Natural killer cell treated with Interleukin-12 subunit alpha and Interleukin-12 subunit beta and Interleukin-15 and Interleukin-18, amount 100 ng/mL, for 72 hours (primary cell): ENCODE results near the gene KRABD2.
"Not testable (repeated sequence)": the region's sequence is repeated elsewhere in the genome, so short reads cannot be mapped to it uniquely, and the experiment has no call there.

Source experiments
- ATAC-seq, 2 donors: fragments of 150-1000 bp; cut with Tn5 transposase in 1 of 2; sonication (Bioruptor Pico), chemical (Tn5 transposase) in 1 of 2; 2 replicates each; pipeline ENCODE4 v1.10.0; 2021
- DNase-seq: peaks from one replicate; pipeline ENCODE4 v3.0.0; 2022; ENCODE audit warnings: low spot score
- H3K27ac Mint-ChIP-seq, 2 donors: 1 replicate in 1 of 2; 2 replicates in 1 of 2; pipeline ENCODE4 v1.8.0; 2022; ENCODE audit warnings: mixed read lengths in 2 of 2, mild to moderate bottlenecking in 1 of 2, moderate library complexity in 1 of 2
- H3K27me3 Mint-ChIP-seq, 2 donors: 1 replicate in 1 of 2; 2 replicates in 1 of 2; pipeline ENCODE4 v1.8.0; 2022; ENCODE audit warnings: mixed read lengths in 2 of 2
- H3K36me3 Mint-ChIP-seq: one replicate; pipeline ENCODE4 v1.8.0; 2022; ENCODE audit warnings: mixed read lengths
- H3K4me1 Mint-ChIP-seq, 2 donors: 1 replicate in 1 of 2; 2 replicates in 1 of 2; pipeline ENCODE4 v1.8.0; 2022; ENCODE audit warnings: low read depth in 2 of 2, mixed read lengths in 2 of 2, mild to moderate bottlenecking in 1 of 2
- H3K4me3 Mint-ChIP-seq: one replicate; pipeline ENCODE4 v1.8.0; 2022; ENCODE audit warnings: mixed read lengths
- H3K9me3 Mint-ChIP-seq: 2 replicates; pipeline ENCODE4 v1.8.0; 2022; ENCODE audit warnings: mixed read lengths

The KRABD2 gene

GRCh38 chr17:8405499-8406016 lies 29.1 kb upstream of the KRABD2 start:
- no peaks in the 10 kb centered on the region for H3K9me3 Mint-ChIP-seq
- ATAC-seq (peak in 1 of 2 donors; percentile 9), DNase-seq (no peak)
- H3K4me1 Mint-ChIP-seq = peaks cover 0 to 5% of the 10 kb centered on the region in 2 donors
- H3K27me3 Mint-ChIP-seq = peaks cover 13 to 14% of the 10 kb centered on the region in 2 donors
- H3K27ac Mint-ChIP-seq = no peak overlapping the region
- no peaks in the 10 kb centered on the region for H3K36me3 Mint-ChIP-seq
- no peak overlapping the region for H3K4me3 Mint-ChIP-seq

GRCh38 chr17:8402921-8403536 lies 26.5 kb upstream of the KRABD2 start:
- no peaks in the 10 kb centered on the region for H3K9me3 Mint-ChIP-seq
- no peaks in the 10 kb centered on the region for H3K36me3 Mint-ChIP-seq
- no peaks in the 10 kb centered on the region for H3K4me1 Mint-ChIP-seq
- no peak for DNase-seq
- ATAC-seq = no peak
- peaks cover 6 to 15% of the 10 kb centered on the region in 2 donors for H3K27me3 Mint-ChIP-seq
- H3K4me3 Mint-ChIP-seq = no peak overlapping the region
- no peak overlapping the region for H3K27ac Mint-ChIP-seq

- Mint-ChIP-seq H3K4me1 (no peaks in the 10 kb centered on the region), H3K9me3 (no peaks in the 10 kb centered on the region), H3K36me3 (no peaks in the 10 kb centered on the region), H3K4me3 (no peak overlapping the region), H3K27ac (no peak overlapping the region), H3K27me3 (peaks cover 16 to 24% of the 10 kb centered on the region in 2 donors)
- DNase-seq = no peak
- no peak for ATAC-seq
Observed at GRCh38 chr17:8401107-8401506, 24.6 kb upstream of the KRABD2 start.

GRCh38 chr17:8398980-8399379 lies 22.5 kb upstream of the KRABD2 start:
- H3K4me3 Mint-ChIP-seq = no peak overlapping the region
- H3K9me3 Mint-ChIP-seq = no peaks in the 10 kb centered on the region
- H3K27ac Mint-ChIP-seq = no peak overlapping the region
- no peak for ATAC-seq
- H3K4me1 Mint-ChIP-seq = peaks cover 1 to 2% of the 10 kb centered on the region in 2 donors
- H3K36me3 Mint-ChIP-seq = no peaks in the 10 kb centered on the region
- peaks cover 18 to 31% of the 10 kb centered on the region in 2 donors for H3K27me3 Mint-ChIP-seq
- DNase-seq = no peak

- H3K27me3 Mint-ChIP-seq = peaks cover 18 to 31% of the 10 kb centered on the region in 2 donors
- DNase-seq = no peak
Observed at GRCh38 chr17:8397636-8398035, 21.1 kb upstream of the KRABD2 start, which contains the start of gene RNF222. Gene RNF222, minus strand, starts transcription at chr17:8397827. Its CDS starts 4,366 bp downstream, at chr17:8393461.

GRCh38 chr17:8394497-8394896 lies 18.0 kb upstream of the KRABD2 start:
- H3K9me3 Mint-ChIP-seq, H3K4me3 Mint-ChIP-seq, H3K36me3 Mint-ChIP-seq, DNase-seq, H3K27ac Mint-ChIP-seq, ATAC-seq: not testable (repeated sequence)
- H3K27me3 Mint-ChIP-seq = peaks cover 14 to 17% of the 10 kb centered on the region in 2 donors
- peaks cover 12 to 13% of the 10 kb centered on the region in 2 donors for H3K4me1 Mint-ChIP-seq

More at GRCh38 chr17:8397636-8398035, 21.1 kb upstream of the KRABD2 start, which contains the start of gene RNF222:
- Mint-ChIP-seq H3K4me1 (peaks cover 7 to 10% of the 10 kb centered on the region in 2 donors), H3K27ac (no peak within 1 kb of the TSS), H3K9me3 (no peaks in the 10 kb centered on the region), H3K4me3 (no peak within 1 kb of the TSS), H3K36me3 (no peaks in the 10 kb centered on the region)
- ATAC-seq = no peak

- no peaks in the 10 kb centered on the region for H3K9me3 Mint-ChIP-seq
- H3K36me3 Mint-ChIP-seq = no peaks in the 10 kb centered on the region
- peaks cover 14 to 17% of the 10 kb centered on the region in 2 donors for H3K27me3 Mint-ChIP-seq
- peak; percentile 80 to 81 for ATAC-seq
- peaks cover 16 to 20% of the 10 kb centered on the region in 2 donors for H3K4me1 Mint-ChIP-seq
- H3K27ac Mint-ChIP-seq = peak overlapping the region; percentile 39 to 85
- no peak for DNase-seq
- no peak overlapping the region for H3K4me3 Mint-ChIP-seq
Observed at GRCh38 chr17:8393470-8394231, 17.1 kb upstream of the KRABD2 start.

- peaks cover 23 to 26% of the 10 kb centered on the region in 2 donors for H3K4me1 Mint-ChIP-seq
- no peaks in the 10 kb centered on the region for H3K9me3 Mint-ChIP-seq
- peaks cover 11 to 17% of the 10 kb centered on the region in 2 donors for H3K27me3 Mint-ChIP-seq
- H3K27ac Mint-ChIP-seq = peak overlapping the region in 1 of 2 donors; percentile 85
- no peak for ATAC-seq
- no peaks in the 10 kb centered on the region for H3K36me3 Mint-ChIP-seq
- H3K4me3 Mint-ChIP-seq = no peak overlapping the region
- DNase-seq = no peak
Observed at GRCh38 chr17:8392674-8393469, 16.4 kb upstream of the KRABD2 start.

- Mint-ChIP-seq H3K4me3 (no peak overlapping the region), H3K27me3 (peaks cover 8 to 11% of the 10 kb centered on the region in 2 donors), H3K4me1 (peaks cover 29 to 32% of the 10 kb centered on the region in 2 donors), H3K27ac (no peak overlapping the region), H3K36me3 (no peaks in the 10 kb centered on the region), H3K9me3 (no peaks in the 10 kb centered on the region)
- ATAC-seq = no peak
- no peak for DNase-seq
Observed at GRCh38 chr17:8392274-8392673, 15.8 kb upstream of the KRABD2 start.

- Mint-ChIP-seq H3K4me3 (no peak overlapping the region), H3K27me3 (peaks cover 7 to 10% of the 10 kb centered on the region in 2 donors), H3K9me3 (no peaks in the 10 kb centered on the region), H3K4me1 (peaks cover 30 to 34% of the 10 kb centered on the region in 2 donors), H3K36me3 (no peaks in the 10 kb centered on the region), H3K27ac (no peak overlapping the region)
- ATAC-seq (no peak), DNase-seq (no peak)
Observed at GRCh38 chr17:8391711-8392110, 15.2 kb upstream of the KRABD2 start.

- peak overlapping the region in 1 of 2 donors; percentile 46 for H3K27ac Mint-ChIP-seq
- H3K4me1 Mint-ChIP-seq = peaks cover 40 to 42% of the 10 kb centered on the region in 2 donors
- H3K9me3 Mint-ChIP-seq = no peaks in the 10 kb centered on the region
- peaks cover 2% of the 10 kb centered on the region for H3K36me3 Mint-ChIP-seq
- DNase-seq (no peak), ATAC-seq (no peak)
- peak overlapping the region; percentile 51 for H3K4me3 Mint-ChIP-seq
- no peaks in the 10 kb centered on the region for H3K27me3 Mint-ChIP-seq
Observed at GRCh38 chr17:8387914-8388651, 11.6 kb upstream of the KRABD2 start.

GRCh38 chr17:8386841-8387240 lies 10.3 kb upstream of the KRABD2 start:
- peaks cover 15% of the 10 kb centered on the region for H3K36me3 Mint-ChIP-seq
- ATAC-seq (no peak), DNase-seq (no peak)
- peak overlapping the region; percentile 49 for H3K4me3 Mint-ChIP-seq
- no peak overlapping the region for H3K27ac Mint-ChIP-seq
- peaks cover 48 to 49% of the 10 kb centered on the region in 2 donors for H3K4me1 Mint-ChIP-seq
- H3K9me3 Mint-ChIP-seq = no peaks in the 10 kb centered on the region
- H3K27me3 Mint-ChIP-seq = no peaks in the 10 kb centered on the region
